ENCODE measurements around the gene CENPO. TPM values are rescaled to one million over a fixed set of nuclear protein-coding genes. Genes with fewer than 3 reads are reported as not detected.

The CENPO gene
- total RNA-seq, 1 experiment from 2014 or later: 27.9 TPM

- RAD21 ChIA-PET (ENCODE audit: low non-redundant PET in 1 of 2, low total read pairs in 2 of 2, uncharacterized antibody in 2 of 2, unreplicated experiment in 2 of 2): interaction anchor here in 1 of 2 experiments (1.1 kb wide), 1 partner anchor 400 kb away, joined by 3 read pairs; no protein-coding TSS in a partner anchor
- H3K36me3 ChIP-seq (ENCODE audit: control insufficient read depth in 1 of 2, insufficient read depth in 2 of 2, low read length in 2 of 2): peaks cover 24 to 49% of the 10 kb centered on the region in 2 experiments; a peak in 3 of 4 replicates
- H3K27ac ChIP-seq (ENCODE audit: low read depth, low read length): no peak overlapping the region
- CTCF ChIA-PET: interaction anchor here (1.1 kb wide), 1 partner anchor 33 kb away, joined by 3 read pairs; no protein-coding TSS in a partner anchor
- H2AFZ ChIP-seq (ENCODE audit: low read depth, low read length, poor library complexity, severe bottlenecking): no peak overlapping the region
- ATAC-seq: no peak
- no peaks in the 10 kb centered on the region for H3K9me2 ChIP-seq (ENCODE audit: insufficient read depth)
- H3K4me1 ChIP-seq (ENCODE audit: control insufficient read depth in 1 of 2, insufficient read depth in 2 of 2, low read length in 2 of 2): no peaks in the 10 kb centered on the region
- H3K4me2 ChIP-seq (ENCODE audit: low read length): no peak overlapping the region
- no peaks in the 10 kb centered on the region for H3K27me3 ChIP-seq (ENCODE audit: insufficient read depth, low read length)
- H3K79me2 ChIP-seq (ENCODE audit: insufficient read depth, low read length): no peaks in the 10 kb centered on the region
- DNase-seq (ENCODE audit: low read depth, low spot score): no peak
- no peaks in the 10 kb centered on the region for H4K20me1 ChIP-seq (ENCODE audit: insufficient read depth)
- TF ChIP-seq ZFX (IDR thresholded peaks at IDR 0.05) (no peak), MAX (IDR thresholded peaks at IDR 0.05) (no peak), ATF3 (IDR thresholded peaks at IDR 0.05) (no peak)
- POLR2A ChIA-PET: interaction anchor here (0.7 kb wide), 1 partner anchor 332 kb away, joined by 3 read pairs; no protein-coding TSS in a partner anchor
- no peak overlapping the region for H3K4me3 ChIP-seq (replicated peaks in 1 of 2; ENCODE audit: low read depth in 1 of 2, low read length in 2 of 2)
- no peaks in the 10 kb centered on the region for H3K9me3 ChIP-seq (ENCODE audit: control insufficient read depth in 1 of 2, insufficient read depth in 1 of 2, low read depth in 1 of 2, low read length in 2 of 2)
- no peak overlapping the region for H3K9ac ChIP-seq (ENCODE audit: low read length)
- BruUV-seq (replicated peaks): no TSS peak
- intact Hi-C loops (cut with micrococcal nuclease): no loop called here
Observed at GRCh38 chr2:24822049-24822706, 29.0 kb downstream of the CENPO start.

GRCh38 chr2:24824071-24824588 is 30.9 kb downstream of the CENPO start:
- H3K9ac ChIP-seq (ENCODE audit: low read length): no peak overlapping the region
- no peaks in the 10 kb centered on the region for H3K79me2 ChIP-seq (ENCODE audit: insufficient read depth, low read length)
- peaks cover 8 to 39% of the 10 kb centered on the region in 2 experiments; a peak in 2 of 4 replicates for H3K36me3 ChIP-seq (ENCODE audit: control insufficient read depth in 1 of 2, insufficient read depth in 2 of 2, low read length in 2 of 2)
- no peaks in the 10 kb centered on the region for H3K9me3 ChIP-seq (ENCODE audit: control insufficient read depth in 1 of 2, insufficient read depth in 1 of 2, low read depth in 1 of 2, low read length in 2 of 2)
- no peak overlapping the region for H2AFZ ChIP-seq (ENCODE audit: low read depth, low read length, poor library complexity, severe bottlenecking)
- H3K4me3 ChIP-seq (replicated peaks in 1 of 2; ENCODE audit: low read depth in 1 of 2, low read length in 2 of 2): no peak overlapping the region
- TF ChIP-seq TCF7L2 (IDR thresholded peaks at IDR 0.05; ENCODE audit: borderline replicate concordance, extremely low read depth, insufficient read depth, insufficient read length): no peak
- no peak for TF ChIP-seq ELF1 (IDR thresholded peaks at IDR 0.05; ENCODE audit: borderline replicate concordance, low read depth)
- TF ChIP-seq CEBPB (IDR thresholded peaks at IDR 0.05; ENCODE audit: low read depth): no peak
- TF ChIP-seq YY1 (IDR thresholded peaks at IDR 0.05; ENCODE audit: extremely low read depth, insufficient replicate concordance, low read depth, low read length): no peak
- no peak for TF ChIP-seq ATF3 (IDR thresholded peaks at IDR 0.05)
- no peak for TF ChIP-seq REST (IDR thresholded peaks at IDR 0.05; ENCODE audit: low read depth)
- no peak for TF ChIP-seq SIN3A (IDR thresholded peaks at IDR 0.05; ENCODE audit: low read depth)
- no peak for TF ChIP-seq EGR1 (IDR thresholded peaks at IDR 0.05; ENCODE audit: low read depth)
- TF ChIP-seq ZBTB33 (IDR thresholded peaks at IDR 0.05; ENCODE audit: extremely low read depth, insufficient replicate concordance, low read length): no peak
- ChIA-PET POLR2A (no interaction called here), RAD21 (ENCODE audit: low non-redundant PET in 1 of 2, low total read pairs in 2 of 2, uncharacterized antibody in 2 of 2, unreplicated experiment in 2 of 2) (no interaction called here), CTCF (interaction anchor here (0.9 kb wide), 1 partner anchor 14 kb away, joined by 3 read pairs; no protein-coding TSS in a partner anchor)
- H3K4me2 ChIP-seq (ENCODE audit: low read length): no peak overlapping the region
- no peaks in the 10 kb centered on the region for H3K9me2 ChIP-seq (ENCODE audit: insufficient read depth)
- no peaks in the 10 kb centered on the region for H3K27me3 ChIP-seq (ENCODE audit: insufficient read depth, low read length)
- no peak overlapping the region for H3K27ac ChIP-seq (ENCODE audit: low read depth, low read length)
- no peaks in the 10 kb centered on the region for H4K20me1 ChIP-seq (ENCODE audit: insufficient read depth)
- H3K4me1 ChIP-seq (ENCODE audit: control insufficient read depth in 1 of 2, insufficient read depth in 2 of 2, low read length in 2 of 2): no peaks in the 10 kb centered on the region
- no TSS peak for BruUV-seq (replicated peaks)
- intact Hi-C loops (cut with micrococcal nuclease): no loop called here
- ATAC-seq: no peak
- DNase-seq (ENCODE audit: low read depth, low spot score): no peak
